ENCODE data around the gene KIAA0232. TPM values are rescaled to one million over a fixed set of nuclear protein-coding genes. Genes with fewer than 3 reads are reported as not detected.

KIAA0232 gene
- total and polyA plus RNA-seq, 10 of the 15 experiments (the other 5 are each of a cell fraction or from before 2014, with no cell fraction given), result 2.8 to 15.1 (median 10.8) TPM

DNA sequence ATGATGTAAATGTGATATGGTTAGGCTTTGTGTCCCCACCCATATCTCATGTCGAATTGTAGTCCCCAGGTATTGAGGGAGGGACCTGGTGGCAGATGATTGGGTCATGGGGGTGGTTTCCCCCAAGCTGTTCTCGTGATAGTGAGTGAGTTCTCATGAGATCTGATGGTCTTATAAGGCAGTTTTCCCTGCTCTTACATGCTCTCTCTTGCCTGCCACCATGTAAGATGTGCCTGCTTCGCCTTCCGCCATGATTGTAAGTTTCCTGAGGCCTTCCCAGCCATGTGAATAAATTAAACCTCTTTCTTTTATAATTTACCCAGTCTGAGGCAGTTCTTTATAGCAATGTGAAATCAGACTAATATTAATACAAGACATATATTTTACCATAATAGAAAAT, 42.6 kb upstream of the KIAA0232 start (continued):
- TF ChIP-seq, protein P1, sequence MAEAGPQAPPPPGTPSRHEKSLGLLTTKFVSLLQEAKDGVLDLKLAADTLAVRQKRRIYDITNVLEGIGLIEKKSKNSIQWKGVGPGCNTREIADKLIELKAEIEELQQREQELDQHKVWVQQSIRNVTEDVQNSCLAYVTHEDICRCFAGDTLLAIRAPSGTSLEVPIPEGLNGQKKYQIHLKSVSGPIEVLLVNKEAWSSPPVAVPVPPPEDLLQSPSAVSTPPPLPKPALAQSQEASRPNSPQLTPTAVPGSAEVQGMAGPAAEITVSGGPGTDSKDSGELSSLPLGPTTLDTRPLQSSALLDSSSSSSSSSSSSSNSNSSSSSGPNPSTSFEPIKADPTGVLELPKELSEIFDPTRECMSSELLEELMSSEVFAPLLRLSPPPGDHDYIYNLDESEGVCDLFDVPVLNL (IDR thresholded peaks at IDR 0.05; ENCODE audit: low read depth, low read length), result no peak
- TF ChIP-seq ATF7 (IDR thresholded peaks at IDR 0.05; ENCODE audit: low read depth) (no peak), RAD51 (IDR thresholded peaks at IDR 0.05) (no peak), CBFB (IDR thresholded peaks at IDR 0.05; ENCODE audit: low read depth) (no peak), MTA2 (IDR thresholded peaks at IDR 0.05; ENCODE audit: low read depth) (no peak)

DNA sequence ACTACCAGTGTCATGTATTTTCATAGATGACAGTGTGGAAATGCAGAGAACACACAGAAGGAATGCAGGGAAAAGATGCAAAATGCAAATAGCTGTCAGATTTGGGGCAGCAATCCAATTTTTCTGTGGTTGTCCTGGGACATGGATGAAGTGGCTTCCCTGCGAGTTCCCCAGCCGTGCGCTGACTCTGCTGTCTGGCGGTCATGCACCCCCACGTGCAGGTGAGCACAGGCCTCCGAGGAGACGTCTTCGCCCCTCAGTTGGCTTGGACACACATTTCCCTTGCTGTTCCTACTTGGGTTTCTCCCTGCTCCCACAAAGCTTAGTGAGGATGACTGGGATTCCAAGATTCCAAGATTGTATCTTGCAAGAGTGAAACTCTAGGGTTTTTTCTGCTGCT, 42.2 kb upstream of the KIAA0232 start:
- Histone ChIP-seq H3K4me1 (ENCODE audit: control insufficient read depth, insufficient read depth, low read length) (peaks cover 10% of the 10 kb centered on the region), H3K4me2 (ENCODE audit: control insufficient read depth, insufficient read depth) (no peak overlapping the region), H3K36me3 (ENCODE audit: control insufficient read depth in 2 of 2, insufficient read depth in 2 of 2, low read length in 1 of 2) (no peaks in the 10 kb centered on the region), H3K9ac (ENCODE audit: control insufficient read depth, insufficient read depth, low read length) (no peak overlapping the region), H3K27ac (ENCODE audit: control insufficient read depth, insufficient read depth) (no peak overlapping the region), H4K20me1 (ENCODE audit: control insufficient read depth, insufficient read depth) (no peaks in the 10 kb centered on the region), H2AFZ (ENCODE audit: control insufficient read depth, low read depth, low read length) (no peak overlapping the region), H3K9me3 (replicated peaks; ENCODE audit: control insufficient read depth, insufficient read depth, low read length) (no peaks in the 10 kb centered on the region; the same call in 2 of the 3 replicates), H3K27me3 (replicated peaks in 1 of 2; ENCODE audit: control insufficient read depth in 2 of 2, insufficient read depth in 2 of 2, low read length in 1 of 2) (no peaks in the 10 kb centered on the region; a peak in 1 of 4 replicates), H3K4me3 (no peak overlapping the region), H3K79me2 (ENCODE audit: control insufficient read depth, insufficient read depth, low read length) (no peaks in the 10 kb centered on the region)
- in situ Hi-C loops (cut with MboI), result no loop called here
- 98% methylated on average over 8 of the region's 8 CpGs for WGBS (ENCODE audit: insufficient coverage, insufficient replicate concordance, low lambda C conversion rate, missing lambda C conversion rate)
- DNase-seq (ENCODE audit: low read depth, low spot score), result no peak
- no peak for ATAC-seq
- no peak for FAIRE-seq
- no TSS peak for BruUV-seq (replicated peaks)
- RAD21 ChIA-PET (ENCODE audit: unreplicated experiment), result no interaction called here
- CTCF ChIA-PET, result interaction anchor here (1.0 kb wide), 1 partner anchor 133 kb away, joined by 3 read pairs; no protein-coding TSS in a partner anchor
- intact Hi-C loops (cut with micrococcal nuclease; ENCODE audit: unreplicated experiment), result no loop called here
- POLR2A ChIA-PET, result no interaction called here
- SMC1A ChIA-PET (ENCODE audit: uncharacterized antibody, unreplicated experiment), result no interaction called here
- TF ChIP-seq NFYB (IDR thresholded peaks at IDR 0.05; ENCODE audit: insufficient read depth, low read depth, low read length), result no peak
- TF ChIP-seq FOXK2 (IDR thresholded peaks at IDR 0.05), result no peak
- TF ChIP-seq SREBF2 (IDR thresholded peaks at IDR 0.05; ENCODE audit: low read length), result no peak
- no peak for TF ChIP-seq EGR1 (IDR thresholded peaks at IDR 0.05; ENCODE audit: borderline replicate concordance in 1 of 2, low read depth in 2 of 2, low read length in 2 of 2)
- no peak for TF ChIP-seq HDAC2 (IDR thresholded peaks at IDR 0.05)
- TF ChIP-seq, protein P1 (IDR thresholded peaks at IDR 0.05; ENCODE audit: low read depth, low read length), result no peak
- TF ChIP-seq, protein P2, sequence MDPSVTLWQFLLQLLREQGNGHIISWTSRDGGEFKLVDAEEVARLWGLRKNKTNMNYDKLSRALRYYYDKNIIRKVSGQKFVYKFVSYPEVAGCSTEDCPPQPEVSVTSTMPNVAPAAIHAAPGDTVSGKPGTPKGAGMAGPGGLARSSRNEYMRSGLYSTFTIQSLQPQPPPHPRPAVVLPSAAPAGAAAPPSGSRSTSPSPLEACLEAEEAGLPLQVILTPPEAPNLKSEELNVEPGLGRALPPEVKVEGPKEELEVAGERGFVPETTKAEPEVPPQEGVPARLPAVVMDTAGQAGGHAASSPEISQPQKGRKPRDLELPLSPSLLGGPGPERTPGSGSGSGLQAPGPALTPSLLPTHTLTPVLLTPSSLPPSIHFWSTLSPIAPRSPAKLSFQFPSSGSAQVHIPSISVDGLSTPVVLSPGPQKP (IDR thresholded peaks at IDR 0.05; ENCODE audit: low read depth, low read length), result no peak
- no peak for TF ChIP-seq ASH2L (IDR thresholded peaks at IDR 0.05; ENCODE audit: borderline replicate concordance, low read depth)
- no peak for TF ChIP-seq BACH1 (IDR thresholded peaks at IDR 0.05; ENCODE audit: borderline replicate concordance)
- TF ChIP-seq TCF7 (IDR thresholded peaks at IDR 0.05; ENCODE audit: borderline replicate concordance), result no peak
- TF ChIP-seq NR2C2 (IDR thresholded peaks at IDR 0.05; ENCODE audit: borderline replicate concordance, control insufficient read depth, insufficient read length, low read depth), result no peak
- TF ChIP-seq NR2C1 (IDR thresholded peaks at IDR 0.05), result no peak
- no peak for TF ChIP-seq CEBPB (IDR thresholded peaks at IDR 0.05; ENCODE audit: borderline replicate concordance in 1 of 2, low read depth in 2 of 2, low read length in 2 of 2)
- no peak for TF ChIP-seq ZNF217 (IDR thresholded peaks at IDR 0.05)
- TF ChIP-seq, protein P3, sequence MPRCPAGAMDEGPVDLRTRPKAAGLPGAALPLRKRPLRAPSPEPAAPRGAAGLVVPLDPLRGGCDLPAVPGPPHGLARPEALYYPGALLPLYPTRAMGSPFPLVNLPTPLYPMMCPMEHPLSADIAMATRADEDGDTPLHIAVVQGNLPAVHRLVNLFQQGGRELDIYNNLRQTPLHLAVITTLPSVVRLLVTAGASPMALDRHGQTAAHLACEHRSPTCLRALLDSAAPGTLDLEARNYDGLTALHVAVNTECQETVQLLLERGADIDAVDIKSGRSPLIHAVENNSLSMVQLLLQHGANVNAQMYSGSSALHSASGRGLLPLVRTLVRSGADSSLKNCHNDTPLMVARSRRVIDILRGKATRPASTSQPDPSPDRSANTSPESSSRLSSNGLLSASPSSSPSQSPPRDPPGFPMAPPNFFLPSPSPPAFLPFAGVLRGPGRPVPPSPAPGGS (IDR thresholded peaks at IDR 0.05; ENCODE audit: borderline replicate concordance, insufficient read depth, low read depth, low read length, poor library complexity, severe bottlenecking), result no peak
- no peak for TF ChIP-seq FOXM1 (IDR thresholded peaks at IDR 0.05; ENCODE audit: low read depth, low read length)
- no peak for TF ChIP-seq STAT1 (conservative IDR thresholded peaks at IDR 0.05)

Data from GM12878 (cell line).